GM19043 (cell line): ENCODE data around the gene ADAD2.

Experiments used
- ATAC-seq: cut with Tn5 transposase; IDR thresholded peaks from one replicate; pipeline ENCODE4 v1.9.1; 2021; ENCODE audit warnings: low read depth; ENCODE audit not compliant: unreplicated experiment

The ADAD2 gene

DNA sequence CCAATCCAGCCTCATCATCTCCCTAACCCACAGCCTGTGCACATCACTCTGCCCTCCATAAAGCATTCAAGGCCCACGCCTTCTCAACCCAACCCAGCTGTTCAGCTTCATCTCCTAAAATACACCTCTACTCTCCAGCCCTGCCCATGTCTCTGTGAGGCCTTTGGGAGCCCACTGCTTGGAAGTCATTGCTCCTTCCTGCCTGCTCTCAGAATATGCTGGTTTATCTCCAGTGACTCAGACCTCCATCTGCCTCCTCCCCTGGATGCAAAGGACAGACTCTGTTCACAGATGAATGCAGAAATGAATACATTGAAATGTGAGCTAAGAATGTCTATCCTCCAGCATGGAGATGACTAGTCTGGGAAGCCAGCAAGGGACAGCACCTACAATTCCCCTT, 29.9 kb downstream of the ADAD2 start:
- no peak for ATAC-seq

GRCh38 chr16:84223456-84223855, 32.5 kb downstream of the ADAD2 start:
- no peak for ATAC-seq

- ATAC-seq = no peak
Observed at GRCh38 chr16:84224554-84224953, 33.6 kb downstream of the ADAD2 start.

DNA sequence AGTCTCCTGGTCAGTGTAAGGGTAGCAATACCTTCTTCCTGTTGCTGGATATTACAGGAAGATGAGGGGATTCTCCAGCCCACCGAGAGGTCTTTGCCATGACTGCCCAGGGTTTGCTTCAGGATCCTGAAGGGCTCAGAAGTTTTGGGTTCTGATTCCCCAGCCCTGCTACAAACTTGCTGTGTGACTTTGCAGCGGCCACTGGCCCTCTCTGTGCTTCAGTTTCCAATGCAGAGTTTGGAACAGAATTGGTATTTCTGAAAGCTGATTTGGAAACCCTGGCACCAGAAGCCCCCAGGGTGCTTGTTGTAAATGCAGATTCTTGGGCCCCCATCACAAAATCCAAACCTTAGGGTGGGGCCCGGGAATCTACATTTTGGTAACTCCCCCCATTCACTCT, 34.2 kb downstream of the ADAD2 start:
- ATAC-seq = no peak

GRCh38 chr16:84225571-84225970, 34.6 kb downstream of the ADAD2 start:
- ATAC-seq = no peak

GRCh38 chr16:84226026-84226425, 35.1 kb downstream of the ADAD2 start:
- no peak for ATAC-seq

DNA sequence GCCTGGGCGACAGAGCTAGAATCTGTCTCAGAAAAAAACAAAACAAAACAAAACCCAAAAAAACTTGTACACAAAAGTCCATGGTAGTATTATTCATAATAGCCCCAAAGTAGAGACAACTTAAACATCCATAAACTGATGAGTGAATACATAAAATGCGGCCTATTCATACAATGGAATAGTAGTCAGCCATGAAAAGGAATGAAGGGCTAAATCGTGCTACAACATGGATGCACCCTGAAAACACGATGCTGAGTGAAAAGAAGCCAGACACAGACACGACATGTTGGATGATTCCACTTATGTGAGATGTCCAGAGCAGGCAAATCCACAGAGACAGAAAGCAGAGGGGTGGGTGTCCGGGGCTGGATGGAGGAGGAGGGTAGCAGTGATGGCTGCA, 36.6 kb downstream of the ADAD2 start:
- ATAC-seq = no peak

- no peak for ATAC-seq
Observed at GRCh38 chr16:84228256-84228838, 37.4 kb downstream of the ADAD2 start.

DNA sequence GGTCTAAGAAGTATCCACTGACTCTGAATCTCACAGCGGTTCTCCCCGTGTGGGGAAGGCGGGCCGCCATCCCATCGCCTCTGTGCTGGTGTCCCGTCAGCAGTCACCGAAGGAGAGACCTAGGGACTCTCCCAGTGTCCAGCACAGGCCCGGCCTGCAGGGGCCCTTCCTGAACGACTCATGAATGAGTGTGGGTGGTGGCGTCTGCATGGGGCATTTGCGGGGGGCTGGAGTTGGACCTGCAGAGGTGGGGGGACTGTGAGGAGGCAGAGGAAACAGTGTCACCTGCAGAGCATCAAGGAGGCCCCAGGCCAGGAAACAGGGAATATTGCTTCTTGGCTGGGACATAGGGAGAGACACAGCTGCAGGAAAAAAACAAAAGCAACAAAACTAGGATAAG, 38.5 kb downstream of the ADAD2 start:
- no peak for ATAC-seq

GRCh38 chr16:84232060-84232459, 41.1 kb downstream of the ADAD2 start:
- ATAC-seq = no peak

DNA sequence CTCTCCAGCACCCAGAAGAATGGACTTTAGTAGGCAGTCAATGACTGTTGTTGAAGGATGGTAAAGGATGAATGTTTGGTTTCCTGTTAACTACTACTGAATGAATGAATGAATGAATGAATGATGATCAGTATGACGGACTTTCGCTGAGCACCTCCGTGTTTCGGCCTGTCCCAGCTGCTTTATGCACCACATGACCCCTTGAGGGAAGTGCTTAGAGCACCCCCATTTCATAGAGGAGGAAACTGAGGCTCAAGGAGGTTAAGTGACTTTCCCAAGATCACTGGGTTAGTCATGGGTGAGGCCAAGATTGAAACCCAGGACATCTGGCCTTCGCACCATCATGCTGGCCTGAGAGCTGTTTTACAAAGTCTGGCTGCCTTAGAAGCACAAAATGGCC, 42.0 kb downstream of the ADAD2 start:
- ATAC-seq = no peak

DNA sequence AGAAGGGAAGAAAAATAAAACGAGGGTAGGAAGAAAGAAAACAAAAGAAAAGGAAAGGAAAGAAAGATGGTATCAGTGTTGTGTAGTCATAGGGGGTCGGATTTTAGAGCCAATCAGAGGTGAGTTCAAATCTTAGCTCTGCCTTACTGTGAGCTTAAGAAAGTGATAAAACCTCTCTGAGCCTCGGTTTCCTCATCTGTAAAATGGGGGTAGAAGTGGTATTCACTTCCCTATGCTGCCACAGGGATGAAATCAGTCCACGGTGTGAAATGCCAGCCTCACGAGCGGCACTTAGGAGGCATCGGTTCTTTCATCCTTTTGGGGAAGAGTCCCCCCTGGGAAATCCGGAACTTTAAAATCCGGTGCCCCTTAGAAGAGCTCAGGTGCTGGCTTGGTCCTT, 42.8 kb downstream of the ADAD2 start:
- no peak for ATAC-seq

- ATAC-seq = no peak
Observed at GRCh38 chr16:84234321-84235241, 43.6 kb downstream of the ADAD2 start.

GRCh38 chr16:84236671-84237070, 45.7 kb downstream of the ADAD2 start:
- no peak for ATAC-seq

DNA sequence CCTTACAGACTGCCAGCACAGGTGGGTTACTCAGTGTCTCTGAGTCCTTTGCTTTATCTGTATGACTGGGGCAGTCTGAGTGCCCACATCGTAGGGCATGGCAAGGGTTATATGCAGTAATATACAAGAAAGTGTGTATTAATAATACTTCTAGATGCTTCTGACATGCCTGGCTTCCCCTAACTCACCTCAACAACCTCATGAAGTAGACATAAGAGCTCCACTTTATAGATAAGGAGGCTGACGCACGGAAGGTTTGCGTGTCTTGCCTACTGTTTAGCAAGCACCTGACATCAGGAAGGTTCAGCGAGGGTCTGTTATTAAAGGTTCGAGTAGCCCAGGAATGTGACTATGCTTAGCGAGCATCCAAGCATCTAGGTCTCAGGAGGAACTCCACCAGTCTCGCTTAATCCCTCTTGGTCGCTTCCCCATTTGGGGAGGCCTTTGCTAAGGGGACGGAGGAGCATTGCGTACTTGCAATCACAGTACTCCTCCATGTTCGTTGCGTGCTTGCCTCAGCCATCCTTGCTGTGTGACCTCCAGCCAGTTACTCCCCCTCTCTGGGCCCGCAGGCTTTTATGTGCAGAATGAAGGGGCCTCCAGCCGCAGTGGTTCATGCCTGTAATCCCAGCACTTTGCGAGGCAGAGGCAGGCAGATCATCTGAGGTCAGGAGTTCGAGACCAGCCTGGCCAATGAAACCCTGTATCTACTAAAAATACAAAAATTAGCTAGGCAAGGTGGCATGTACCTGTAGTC, 47.2 kb downstream of the ADAD2 start:
- no peak for ATAC-seq

- no peak for ATAC-seq
Observed at GRCh38 chr16:84239141-84239769, 48.3 kb downstream of the ADAD2 start.

- no peak for ATAC-seq
Observed at GRCh38 chr16:84239909-84240308, 49.0 kb downstream of the ADAD2 start, which contains the start of gene KCNG4. KCNG4 (minus strand) TSS chr16:84240012; CDS start chr16:84237485, 2,527 bp downstream.

- ATAC-seq = no peak
Observed at GRCh38 chr16:84240455-84240854, 49.5 kb downstream of the ADAD2 start.

DNA sequence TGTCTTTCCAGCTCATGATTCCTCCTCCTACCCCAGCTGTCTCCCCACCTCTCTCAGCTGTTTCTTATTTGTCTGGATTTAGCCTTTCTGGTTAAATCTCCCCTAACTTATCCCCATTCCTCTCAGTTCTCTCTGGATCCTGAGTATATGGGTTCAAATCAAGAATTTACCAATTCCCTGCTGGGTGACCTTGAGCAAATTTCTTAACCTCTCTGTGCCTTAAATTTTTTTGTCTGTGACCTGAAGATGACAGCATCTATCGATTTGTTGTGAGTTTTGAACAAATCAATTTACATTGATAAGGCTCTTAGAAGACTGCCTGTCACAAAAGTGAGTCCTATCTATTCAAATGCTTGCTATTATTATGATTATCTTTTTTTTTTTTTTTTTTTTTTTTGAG, 50.8 kb downstream of the ADAD2 start:
- ATAC-seq = no peak

- no peak for ATAC-seq
Observed at GRCh38 chr16:84242839-84243238, 51.9 kb downstream of the ADAD2 start.

GRCh38 chr16:84243732-84244131, 52.8 kb downstream of the ADAD2 start:
- ATAC-seq = no peak
